22Rv1 (cell line): ENCODE data around the gene EQTN.

Experiments used
- ZFX ChIP-seq: fragments of 450-650 bp; IDR thresholded peaks from 2 replicates; pipeline ENCODE4 v1.6.1; 2017; ENCODE audit warnings: antibody characterized with exemption, borderline replicate concordance
- TF ChIP-seq, protein P1 (sequence below): fragments of 450-650 bp; IDR thresholded peaks from 2 replicates; pipeline ENCODE4 v1.5.1; 2017; ENCODE audit warnings: mild to moderate bottlenecking

DNA sequence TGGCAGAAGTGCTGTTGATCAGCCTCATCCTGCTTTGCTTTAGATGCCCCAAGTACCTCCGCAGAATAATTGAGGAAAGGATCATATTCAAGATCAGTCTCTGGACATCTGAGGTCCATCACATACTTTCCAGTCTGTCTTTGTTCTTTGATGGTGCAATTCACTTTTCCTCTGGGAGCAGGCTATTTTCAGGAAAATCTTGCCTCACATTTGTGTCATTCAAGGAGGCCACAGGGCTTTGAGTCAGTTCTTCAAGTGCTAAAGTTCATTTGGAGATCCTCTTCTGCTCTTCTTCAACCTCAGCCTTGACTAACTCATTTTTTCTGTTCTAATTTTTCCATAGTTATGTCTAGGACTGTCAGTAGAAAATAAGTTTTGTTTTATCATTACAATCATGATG lies 18.6 kb downstream of the EQTN start:
- TF ChIP-seq, protein P1, sequence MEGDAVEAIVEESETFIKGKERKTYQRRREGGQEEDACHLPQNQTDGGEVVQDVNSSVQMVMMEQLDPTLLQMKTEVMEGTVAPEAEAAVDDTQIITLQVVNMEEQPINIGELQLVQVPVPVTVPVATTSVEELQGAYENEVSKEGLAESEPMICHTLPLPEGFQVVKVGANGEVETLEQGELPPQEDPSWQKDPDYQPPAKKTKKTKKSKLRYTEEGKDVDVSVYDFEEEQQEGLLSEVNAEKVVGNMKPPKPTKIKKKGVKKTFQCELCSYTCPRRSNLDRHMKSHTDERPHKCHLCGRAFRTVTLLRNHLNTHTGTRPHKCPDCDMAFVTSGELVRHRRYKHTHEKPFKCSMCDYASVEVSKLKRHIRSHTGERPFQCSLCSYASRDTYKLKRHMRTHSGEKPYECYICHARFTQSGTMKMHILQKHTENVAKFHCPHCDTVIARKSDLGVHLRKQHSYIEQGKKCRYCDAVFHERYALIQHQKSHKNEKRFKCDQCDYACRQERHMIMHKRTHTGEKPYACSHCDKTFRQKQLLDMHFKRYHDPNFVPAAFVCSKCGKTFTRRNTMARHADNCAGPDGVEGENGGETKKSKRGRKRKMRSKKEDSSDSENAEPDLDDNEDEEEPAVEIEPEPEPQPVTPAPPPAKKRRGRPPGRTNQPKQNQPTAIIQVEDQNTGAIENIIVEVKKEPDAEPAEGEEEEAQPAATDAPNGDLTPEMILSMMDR = no peak
- TF ChIP-seq ZFX = no peak
